Fibroblast of lung (primary cell): ENCODE results near the gene RBMS2. TPM values are rescaled to one million over a fixed set of nuclear protein-coding genes. Genes with fewer than 3 reads are reported as not detected.

ENCODE experiments used
- DNase-seq, 2 donors: peaks; one replicate each; pipeline versions ENCODE4 v3.0.0 to v3.0.0-alpha.2; 2010; ENCODE audit warnings: low read depth in 2 of 2
- H2AFZ ChIP-seq: 2 replicates; pipeline ENCODE4 v1.5.1; 2012; ENCODE audit warnings: low read length, control low read depth, inconsistent platforms
- H3K27ac ChIP-seq: 2 replicates; pipeline ENCODE4 v1.5.1; 2011; ENCODE audit warnings: low read length, control low read depth; ENCODE audit not compliant: insufficient read depth
- H3K27me3 ChIP-seq: 2 replicates; pipeline ENCODE4 v1.5.1; 2011; ENCODE audit warnings: mild to moderate bottlenecking, low read length; ENCODE audit not compliant: control insufficient read depth, insufficient read depth
- H3K36me3 ChIP-seq: 2 replicates; pipeline ENCODE4 v1.5.1; 2011; ENCODE audit warnings: low read length; ENCODE audit not compliant: control insufficient read depth, insufficient read depth
- H3K4me1 ChIP-seq: 2 replicates; pipeline ENCODE4 v1.5.1; 2011; ENCODE audit warnings: low read length; ENCODE audit not compliant: control insufficient read depth, insufficient read depth; ENCODE audit errors: extremely low read depth
- H3K4me2 ChIP-seq: 2 replicates; pipeline ENCODE4 v1.5.1; 2011; ENCODE audit warnings: low read length, control low read depth; ENCODE audit not compliant: insufficient read depth; ENCODE audit errors: extremely low read depth
- H3K4me3 ChIP-seq, 4 experiments: fragments of 200-600 bp in 1 of 4; sonication (generic) in 1 of 4; replicated peaks in 1 of 4; 2 replicates each; pipeline ENCODE4 v1.5.1; 2011 to 2016; ENCODE audit warnings: low read length in 4 of 4, low read depth in 3 of 4, mild to moderate bottlenecking in 3 of 4, control low read depth in 2 of 4, inconsistent platforms in 1 of 4, mixed read lengths in 1 of 4; ENCODE audit not compliant: insufficient read depth in 1 of 4; ENCODE audit errors: control extremely low read depth in 1 of 4
- H3K79me2 ChIP-seq: 2 replicates; pipeline ENCODE4 v1.5.1; 2012; ENCODE audit warnings: mild to moderate bottlenecking, low read length, inconsistent platforms; ENCODE audit not compliant: control insufficient read depth, insufficient read depth
- H3K9ac ChIP-seq: 2 replicates; pipeline ENCODE4 v1.5.1; 2011; ENCODE audit warnings: mild to moderate bottlenecking, low read length, control low read depth; ENCODE audit not compliant: insufficient read depth
- H3K9me3 ChIP-seq: 2 replicates; pipeline ENCODE4 v1.5.1; 2012; ENCODE audit warnings: low read depth, low read length; ENCODE audit not compliant: control insufficient read depth, insufficient read depth
- H4K20me1 ChIP-seq: 2 replicates; pipeline ENCODE4 v1.5.1; 2011; ENCODE audit warnings: low read length; ENCODE audit not compliant: control insufficient read depth, insufficient read depth; ENCODE audit errors: extremely low read depth
- CTCF ChIP-seq, 2 donors: IDR thresholded peaks in 1 of 2; conservative IDR thresholded peaks in 1 of 2; 1 replicate in 1 of 2; 2 replicates in 1 of 2; pipeline ENCODE4 v1.5.1; 2011 to 2012; ENCODE audit warnings: low read length in 2 of 2, control low read depth in 1 of 2, inconsistent platforms in 1 of 2, low read depth in 1 of 2, mild to moderate bottlenecking in 1 of 2
- EZH2 ChIP-seq: IDR thresholded peaks from 2 replicates; pipeline ENCODE4 v1.5.1; 2012; ENCODE audit warnings: low read length, control low read depth, mild to moderate bottlenecking; ENCODE audit errors: missing control alignments
- polyA minus RNA-seq: library from RNA; depleted of rRNA, polyadenylated mRNA; stranded (reverse); fragments of >200 nt; gene quantifications from 2 replicates; pipeline ENCODE4 v1.2.3, GENCODE V29; 2011; ENCODE audit warnings: low replicate concordance
- polyA plus RNA-seq, 2 donors: library from polyadenylated mRNA; depleted of rRNA in 1 of 2; stranded (reverse) in 1 of 2; unstranded in 1 of 2; fragments of >200 nt; gene quantifications; 2 replicates each; pipeline ENCODE4 v1.2.1, GENCODE V29; 2011 to 2012; ENCODE audit warnings: missing spikeins in 1 of 2
- total RNA-seq: library from RNA; depleted of rRNA; stranded (reverse); fragments of >200 nt; gene quantifications from 2 replicates; pipeline ENCODE4 v1.2.1, GENCODE V29; 2014

Gene RBMS2, protein sequence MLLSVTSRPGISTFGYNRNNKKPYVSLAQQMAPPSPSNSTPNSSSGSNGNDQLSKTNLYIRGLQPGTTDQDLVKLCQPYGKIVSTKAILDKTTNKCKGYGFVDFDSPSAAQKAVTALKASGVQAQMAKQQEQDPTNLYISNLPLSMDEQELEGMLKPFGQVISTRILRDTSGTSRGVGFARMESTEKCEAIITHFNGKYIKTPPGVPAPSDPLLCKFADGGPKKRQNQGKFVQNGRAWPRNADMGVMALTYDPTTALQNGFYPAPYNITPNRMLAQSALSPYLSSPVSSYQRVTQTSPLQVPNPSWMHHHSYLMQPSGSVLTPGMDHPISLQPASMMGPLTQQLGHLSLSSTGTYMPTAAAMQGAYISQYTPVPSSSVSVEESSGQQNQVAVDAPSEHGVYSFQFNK
- total RNA-seq: 11.3 and 23.1 TPM in 2 replicates
- polyA plus RNA-seq: 66.9 and 76.2 TPM in 2 replicates
- 31.1 and 37.3 TPM in 2 replicates for polyA plus RNA-seq (2012)
- polyA minus RNA-seq: 95.2 and 124 TPM in 2 replicates

DNA sequence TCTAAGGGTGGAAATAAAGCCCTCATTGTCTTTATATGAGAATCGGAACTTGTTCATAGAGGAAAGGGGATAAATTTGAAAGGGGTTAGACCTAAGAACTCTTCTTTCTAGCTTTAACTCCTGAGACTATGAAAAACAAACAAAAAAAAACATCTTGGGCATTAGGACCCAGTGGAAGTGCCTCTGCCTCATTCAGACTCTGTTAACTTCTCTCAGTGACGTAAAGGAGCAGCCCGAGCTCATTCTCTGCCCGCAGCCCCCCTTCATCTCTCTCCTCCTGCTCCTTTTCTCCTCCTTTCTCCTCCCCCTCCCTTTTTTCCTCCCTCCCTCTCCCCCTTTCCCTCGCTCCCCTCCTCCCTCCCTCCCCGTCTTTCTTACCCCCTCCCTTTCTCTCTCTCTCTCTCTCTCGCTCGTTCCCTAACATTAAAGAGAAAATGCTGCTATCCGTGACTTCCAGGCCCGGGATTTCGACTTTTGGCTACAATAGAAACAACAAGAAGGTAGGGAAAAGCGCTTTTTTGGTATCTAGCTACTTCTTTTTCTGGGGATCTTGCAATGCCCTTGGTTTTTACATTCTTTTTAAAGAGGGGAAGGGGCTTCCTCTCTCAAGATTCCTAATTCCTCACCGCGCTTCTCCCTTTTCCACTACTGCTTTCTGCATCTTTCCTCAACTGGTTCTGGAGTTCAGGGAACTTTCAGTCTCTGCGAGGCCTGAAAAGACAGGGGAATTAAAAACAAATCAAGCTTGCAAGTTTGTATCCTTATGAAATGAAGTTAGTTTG lies at the start of gene RBMS2:
TSS of gene RBMS2 (plus strand) at position 231 of the 782 bp plus-strand sequence. CDS start at position 435, 204 bp downstream.
- TF ChIP-seq EZH2: no peak
- no peak for TF ChIP-seq CTCF (conservative IDR thresholded peaks at IDR 0.05 in 1 of 2, IDR thresholded peaks at IDR 0.05 in 1 of 2; ENCODE audit: low read depth in 1 of 2, low read length in 2 of 2)
- H2AFZ ChIP-seq: peak within 1 kb of the TSS; percentile 40
- peaks cover 43% of the 10 kb centered on the region for H3K79me2 ChIP-seq
- H3K27ac ChIP-seq: peak within 1 kb of the TSS; percentile 76
- peak within 1 kb of the TSS; percentile 44 to 99 (median 79) for H3K4me3 ChIP-seq
- H3K9me3 ChIP-seq: no peaks in the 10 kb centered on the region
- no peaks in the 10 kb centered on the region for H3K27me3 ChIP-seq
- H3K4me1 ChIP-seq: peaks cover 2% of the 10 kb centered on the region
- H3K9ac ChIP-seq: peak within 1 kb of the TSS; percentile 54
- H3K4me2 ChIP-seq: peak within 1 kb of the TSS; percentile 88
- H3K36me3 ChIP-seq: no peaks in the 10 kb centered on the region
- no peaks in the 10 kb centered on the region for H4K20me1 ChIP-seq
- peak; percentile 94 to 96 for DNase-seq

- no peak overlapping the region for H3K4me3 ChIP-seq
- H3K27ac ChIP-seq: no peak overlapping the region
- H4K20me1 ChIP-seq: no peaks in the 10 kb centered on the region
- no peaks in the 10 kb centered on the region for H3K27me3 ChIP-seq
- H3K79me2 ChIP-seq: peaks cover under 1% of the 10 kb centered on the region
- TF ChIP-seq CTCF (conservative IDR thresholded peaks at IDR 0.05 in 1 of 2, IDR thresholded peaks at IDR 0.05 in 1 of 2; ENCODE audit: low read depth in 1 of 2, low read length in 2 of 2) (no peak), EZH2 (no peak)
- peaks cover under 1% of the 10 kb centered on the region for H3K4me1 ChIP-seq
- H3K36me3 ChIP-seq: no peaks in the 10 kb centered on the region
- no peaks in the 10 kb centered on the region for H3K9me3 ChIP-seq
- H2AFZ ChIP-seq: no peak overlapping the region
- no peak overlapping the region for H3K4me2 ChIP-seq
- no peak for DNase-seq
- no peak overlapping the region for H3K9ac ChIP-seq
Measured at GRCh38 chr12:56474389-56474788, 47.2 kb upstream of the RBMS2 start.

DNA sequence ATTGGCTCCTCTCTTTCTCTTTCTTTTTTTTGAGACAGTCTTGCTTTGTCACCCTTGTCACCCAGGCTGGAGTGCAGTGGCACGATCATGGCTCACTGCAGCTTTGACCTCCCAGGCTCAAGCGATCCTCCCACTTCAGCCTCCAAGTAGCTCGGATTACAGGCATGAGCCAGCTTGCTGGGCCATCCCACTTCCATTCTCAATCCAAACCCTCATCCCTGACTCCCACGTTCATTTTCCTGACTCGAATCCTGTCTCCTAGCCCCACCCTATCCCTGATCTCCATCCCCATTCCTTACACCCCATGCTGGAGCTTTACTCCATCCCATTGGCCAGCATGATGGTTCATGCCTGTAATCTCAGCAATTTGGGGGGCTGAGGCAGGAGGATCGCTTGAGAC lies 45.5 kb upstream of the RBMS2 start:
- H3K27ac ChIP-seq: no peak overlapping the region

More for the DNA sequence above, 45.5 kb upstream of the RBMS2 start:
- no peak overlapping the region for H3K4me2 ChIP-seq
- no peaks in the 10 kb centered on the region for H3K79me2 ChIP-seq
- H3K9me3 ChIP-seq: no peaks in the 10 kb centered on the region
- no peak for DNase-seq
- no peaks in the 10 kb centered on the region for H3K27me3 ChIP-seq
- TF ChIP-seq EZH2: no peak
- no peak for TF ChIP-seq CTCF (conservative IDR thresholded peaks at IDR 0.05 in 1 of 2, IDR thresholded peaks at IDR 0.05 in 1 of 2; ENCODE audit: low read depth in 1 of 2, low read length in 2 of 2)
- H3K36me3 ChIP-seq: no peaks in the 10 kb centered on the region
- H2AFZ ChIP-seq: no peak overlapping the region
- no peak overlapping the region for H3K9ac ChIP-seq
- H3K4me1 ChIP-seq: no peaks in the 10 kb centered on the region
- H3K4me3 ChIP-seq: no peak overlapping the region
- H4K20me1 ChIP-seq: no peaks in the 10 kb centered on the region
